GM21576 (cell line): ENCODE measurements around the gene CCR5.
"Not testable (repeated sequence)": the region's sequence is repeated elsewhere in the genome, so short reads cannot be mapped to it uniquely, and the experiment has no call there.

Experiments
- ATAC-seq: cut with Tn5 transposase; IDR thresholded peaks from one replicate; pipeline ENCODE4 v1.9.1; 2021; ENCODE audit warnings: mild to moderate bottlenecking, moderate library complexity; ENCODE audit not compliant: unreplicated experiment

The CCR5 gene

DNA sequence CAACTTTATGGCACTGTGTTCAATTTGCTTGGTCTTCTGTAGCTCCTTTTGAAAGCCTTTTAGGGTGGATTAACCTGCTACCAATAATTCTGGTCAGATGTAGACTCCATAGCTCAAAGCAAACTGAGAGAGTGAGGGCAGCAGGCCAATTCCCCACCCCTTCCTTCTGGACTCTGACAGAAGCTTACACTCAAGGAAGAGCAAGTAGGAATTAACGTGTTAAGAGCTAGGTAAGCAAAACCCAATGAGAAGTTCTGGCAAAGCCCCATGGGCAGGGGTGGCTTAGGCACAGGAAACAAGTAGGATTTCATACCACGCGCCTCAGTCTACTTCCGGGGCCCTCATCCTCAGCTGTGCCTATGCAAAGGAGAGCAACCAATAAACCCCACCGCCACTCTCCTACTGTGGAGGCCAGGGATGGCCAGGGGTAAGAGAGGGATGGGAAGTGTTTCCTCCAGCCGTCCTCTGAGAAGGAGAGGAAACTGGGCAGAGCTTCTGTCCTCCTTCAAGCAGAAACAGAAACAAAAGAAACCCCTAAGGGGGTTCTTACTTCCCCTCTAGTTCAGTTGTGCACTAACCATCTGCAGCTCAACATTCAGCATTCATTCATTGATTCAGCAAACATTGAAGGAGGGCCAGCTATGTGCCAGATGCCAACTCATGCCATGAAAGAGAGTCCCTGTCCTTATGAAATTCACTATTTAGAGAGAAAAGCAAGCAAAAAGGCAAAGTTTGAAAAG is 12.6 kb downstream of the CCR5 start:
- no peak for ATAC-seq

DNA sequence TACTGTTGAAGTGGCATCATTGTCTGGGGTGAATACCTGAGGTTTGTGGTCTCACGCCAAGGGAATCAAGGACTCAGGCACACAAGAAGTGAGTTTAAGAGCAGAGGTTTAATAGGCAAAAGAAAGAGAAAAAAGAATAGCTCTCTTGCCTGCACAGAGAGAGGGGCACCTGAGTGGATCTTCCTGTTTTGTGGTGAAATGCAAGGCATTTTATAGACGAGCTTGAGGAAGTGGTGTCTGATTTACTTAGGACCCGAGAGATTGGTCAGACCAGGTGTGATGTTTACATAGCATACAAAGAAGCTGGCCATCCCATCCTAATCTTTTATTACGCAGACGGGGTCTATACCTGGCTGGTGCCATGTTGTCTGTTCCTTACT is 13.2 kb downstream of the CCR5 start:
- no peak for ATAC-seq

DNA sequence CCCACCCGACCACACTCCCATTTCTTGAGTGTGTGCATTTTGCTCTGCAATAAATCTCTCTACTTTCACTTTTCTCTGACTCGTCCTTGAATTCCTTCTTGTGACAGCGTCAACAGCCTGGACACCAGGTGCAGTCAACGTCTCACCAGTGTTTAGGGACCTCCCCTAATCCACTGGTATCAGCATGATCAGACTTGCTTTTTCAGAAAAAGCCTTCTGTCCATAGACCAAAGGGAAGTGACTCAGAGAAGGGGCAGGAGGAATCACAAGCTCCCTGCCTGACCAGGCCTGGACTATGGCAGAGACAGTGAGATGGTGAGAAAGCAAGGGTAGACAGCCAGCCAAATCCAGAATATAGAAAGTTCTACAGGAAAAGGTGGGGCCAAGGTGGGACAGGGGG is 15.5 kb downstream of the CCR5 start:
- no peak for ATAC-seq

DNA sequence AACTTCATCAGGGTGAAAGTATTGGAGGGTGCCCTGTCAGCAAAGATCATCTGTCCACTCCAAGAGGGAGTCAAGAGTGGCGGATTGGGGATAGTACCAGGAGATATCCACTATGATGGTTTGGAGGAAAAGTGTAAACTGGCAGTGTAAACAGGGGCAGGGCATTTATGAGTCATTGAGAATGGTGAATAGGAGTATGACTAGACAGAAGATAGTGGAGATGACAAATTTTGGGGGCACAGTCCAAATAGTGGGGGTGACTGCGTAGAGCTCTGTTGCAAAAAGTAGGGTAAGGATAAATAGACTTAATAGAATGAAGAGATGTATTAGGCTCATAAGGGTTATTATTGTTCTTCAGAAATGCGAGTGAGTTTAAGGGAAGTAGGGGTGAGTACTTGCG is 18.1 kb downstream of the CCR5 start:
- ATAC-seq: not testable (repeated sequence)

DNA sequence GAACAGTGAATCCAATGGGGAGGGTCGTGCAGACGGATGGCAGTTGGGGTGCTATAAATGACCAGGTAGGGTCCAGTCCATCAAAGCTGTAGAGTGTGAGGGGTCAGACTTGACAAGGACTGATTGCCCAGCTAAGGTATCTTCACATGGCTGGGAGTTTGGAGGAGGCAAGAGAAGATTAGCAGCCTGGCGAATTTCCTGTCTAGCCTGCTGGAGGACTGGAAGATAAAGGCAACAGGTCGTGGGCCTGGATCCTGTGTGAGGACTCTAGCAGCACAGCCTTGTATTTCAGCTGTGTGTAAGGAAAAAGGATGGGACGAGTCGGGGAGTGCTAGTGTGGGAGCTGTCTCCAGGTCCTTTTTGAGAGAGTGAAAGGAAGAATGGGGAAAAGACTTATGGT is 18.6 kb downstream of the CCR5 start:
- ATAC-seq: no peak

DNA sequence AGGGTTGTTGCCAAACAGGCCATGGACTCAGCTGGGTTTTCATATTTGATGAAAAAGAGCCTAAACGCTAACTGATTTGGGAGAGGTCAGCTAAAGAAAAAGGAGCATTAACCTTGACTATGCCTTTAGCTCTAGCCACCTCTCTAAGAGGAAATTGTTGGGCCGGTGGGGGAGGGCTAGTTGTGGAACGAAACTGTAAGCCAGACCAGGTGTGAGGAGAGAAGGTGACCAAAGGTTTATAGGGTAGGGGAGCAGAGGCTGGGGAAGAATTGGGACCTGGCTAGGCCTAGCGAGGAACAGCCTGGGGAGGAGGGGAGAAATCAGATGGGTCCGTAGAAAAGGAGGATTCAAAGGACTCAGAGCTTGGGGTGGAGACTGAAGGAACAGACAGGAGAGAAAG is 20.8 kb downstream of the CCR5 start:
- not testable (repeated sequence) for ATAC-seq

DNA sequence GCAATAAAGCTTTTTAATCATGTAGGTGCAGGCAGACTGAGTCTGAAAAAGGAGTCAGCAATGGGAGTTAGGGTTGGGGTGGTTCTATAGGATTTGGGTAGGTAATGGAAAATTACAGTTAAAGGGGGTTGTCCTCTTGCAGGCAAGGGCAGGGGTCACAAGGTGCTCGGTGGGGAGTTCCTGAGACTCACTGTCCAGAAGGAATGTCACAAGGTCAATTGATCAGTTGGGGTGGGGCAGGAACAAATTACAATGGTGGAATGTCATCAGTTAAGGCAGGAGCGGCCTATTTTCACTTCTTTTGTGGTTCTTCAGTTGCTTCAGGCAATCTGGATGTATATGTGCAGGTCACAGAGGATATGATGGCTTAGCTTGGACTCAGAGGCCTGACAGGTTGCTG is 22.3 kb downstream of the CCR5 start:
- ATAC-seq: no peak

DNA sequence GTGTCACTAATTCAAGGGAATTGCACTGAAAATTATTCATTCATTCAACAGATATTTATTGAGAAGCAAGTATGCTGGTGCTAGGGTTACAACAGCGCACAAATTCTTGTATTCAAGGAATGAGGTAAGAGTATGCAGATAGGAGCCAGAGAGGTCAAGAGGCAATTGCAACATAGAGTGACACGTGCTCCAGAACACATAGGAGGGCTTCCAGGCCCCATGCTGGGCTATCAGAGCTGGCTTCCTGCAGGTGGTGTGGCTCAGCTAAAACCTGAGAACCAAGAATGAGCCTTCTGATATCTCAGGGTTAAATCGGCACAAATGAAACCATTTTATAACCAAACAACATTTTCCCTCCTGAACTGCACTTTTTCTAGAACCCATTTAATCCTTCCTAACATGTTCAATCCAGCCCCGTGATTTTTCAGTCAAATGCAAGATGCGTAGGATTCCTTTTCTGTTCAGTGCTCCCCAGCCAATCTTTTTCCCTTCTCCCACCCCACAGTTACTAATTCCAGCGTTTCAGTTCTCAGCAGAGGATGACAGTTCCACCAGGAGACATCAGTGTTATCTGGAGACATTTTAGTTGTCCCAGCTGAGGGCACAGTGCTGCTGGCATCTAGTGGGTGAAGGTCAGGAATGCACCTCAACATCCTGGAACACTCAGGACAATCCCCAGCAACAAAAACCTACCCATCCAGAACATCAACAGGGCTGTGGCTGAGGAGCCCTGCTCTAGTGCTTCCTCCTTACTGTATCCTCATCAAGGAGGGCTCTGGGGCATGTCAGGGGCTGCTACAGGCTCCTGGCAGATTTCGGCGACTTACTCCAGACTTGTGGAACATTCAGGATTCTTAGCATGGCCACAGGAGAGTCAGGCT is 23.0 kb downstream of the CCR5 start:
- no peak for ATAC-seq

DNA sequence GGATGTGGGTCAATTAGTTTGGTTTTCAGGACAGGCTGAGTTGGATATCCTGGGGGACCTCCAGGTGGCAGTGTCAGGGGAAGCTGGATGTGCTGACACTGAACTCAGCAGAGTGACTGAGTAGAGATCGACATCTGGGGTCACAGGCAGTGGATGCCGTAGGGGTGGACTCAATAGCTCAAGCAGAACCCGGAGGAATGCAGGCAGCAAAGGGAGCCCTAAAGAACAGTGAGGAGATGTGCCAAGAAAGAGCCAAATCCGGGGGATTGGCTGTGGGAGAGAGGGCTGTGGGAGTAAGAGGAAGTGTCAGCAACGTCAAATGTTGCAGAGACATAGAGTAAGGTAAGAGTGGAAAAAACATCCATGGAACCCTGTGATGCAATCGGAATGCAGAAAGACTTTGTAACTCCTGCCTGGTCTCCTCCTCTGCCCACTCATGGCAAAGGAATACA is 24.5 kb downstream of the CCR5 start:
- ATAC-seq: no peak

DNA sequence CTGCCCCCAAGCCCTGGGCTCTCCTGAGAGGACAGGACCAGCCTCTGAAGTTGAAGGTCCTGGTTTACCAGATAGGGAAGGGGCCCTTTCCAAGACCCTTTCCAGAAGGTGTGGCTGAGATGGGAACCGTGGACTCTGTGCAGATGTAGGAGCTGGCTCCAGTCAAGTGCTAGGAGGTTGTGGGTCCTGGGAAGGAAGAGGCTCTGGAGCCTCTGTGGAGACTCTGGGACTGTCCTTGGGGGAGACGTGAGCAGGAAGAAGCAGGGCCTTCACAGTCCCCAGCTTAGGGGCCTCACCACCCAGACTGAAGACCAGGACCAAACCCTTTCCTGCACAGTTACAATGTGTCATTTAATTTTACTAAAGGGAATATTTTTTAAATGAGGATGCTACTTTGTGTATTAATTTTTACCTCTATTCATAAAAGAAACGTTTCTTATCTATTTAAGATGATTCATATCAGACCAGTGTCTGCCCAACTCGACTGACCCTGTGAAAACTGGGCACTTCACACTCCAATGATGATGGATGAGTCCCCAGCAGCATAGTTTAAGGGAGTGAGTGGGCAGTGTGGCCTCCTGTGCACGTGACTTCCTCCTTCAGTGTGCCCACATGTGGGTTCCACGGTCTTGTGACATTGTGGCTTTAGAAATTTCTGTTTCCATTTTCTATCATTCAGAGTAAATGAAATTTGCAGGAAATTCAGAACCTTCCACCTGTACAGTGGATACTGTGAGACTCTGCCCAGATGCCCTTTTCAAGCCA is 25.2 kb downstream of the CCR5 start:
- no peak for ATAC-seq

DNA sequence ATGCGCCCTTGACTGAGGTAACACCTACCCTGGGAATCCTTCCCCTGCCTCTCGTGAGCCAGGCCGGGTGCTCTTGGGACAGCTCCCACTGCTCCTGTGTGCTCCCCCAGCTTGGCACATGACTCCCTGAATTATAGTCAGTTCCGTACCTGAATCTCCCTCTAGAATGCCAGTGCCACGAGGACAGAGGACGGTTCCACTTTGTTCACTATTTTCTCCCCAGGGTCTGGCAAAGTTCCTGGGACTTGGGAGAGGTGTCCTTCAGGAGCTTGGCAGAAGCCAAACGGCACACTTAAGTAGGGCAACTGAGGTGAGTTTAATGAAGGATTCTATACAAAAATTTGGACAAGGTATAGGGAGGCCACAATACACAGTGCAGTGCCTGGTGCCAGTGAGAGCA is 26.4 kb downstream of the CCR5 start:
- no peak for ATAC-seq

DNA sequence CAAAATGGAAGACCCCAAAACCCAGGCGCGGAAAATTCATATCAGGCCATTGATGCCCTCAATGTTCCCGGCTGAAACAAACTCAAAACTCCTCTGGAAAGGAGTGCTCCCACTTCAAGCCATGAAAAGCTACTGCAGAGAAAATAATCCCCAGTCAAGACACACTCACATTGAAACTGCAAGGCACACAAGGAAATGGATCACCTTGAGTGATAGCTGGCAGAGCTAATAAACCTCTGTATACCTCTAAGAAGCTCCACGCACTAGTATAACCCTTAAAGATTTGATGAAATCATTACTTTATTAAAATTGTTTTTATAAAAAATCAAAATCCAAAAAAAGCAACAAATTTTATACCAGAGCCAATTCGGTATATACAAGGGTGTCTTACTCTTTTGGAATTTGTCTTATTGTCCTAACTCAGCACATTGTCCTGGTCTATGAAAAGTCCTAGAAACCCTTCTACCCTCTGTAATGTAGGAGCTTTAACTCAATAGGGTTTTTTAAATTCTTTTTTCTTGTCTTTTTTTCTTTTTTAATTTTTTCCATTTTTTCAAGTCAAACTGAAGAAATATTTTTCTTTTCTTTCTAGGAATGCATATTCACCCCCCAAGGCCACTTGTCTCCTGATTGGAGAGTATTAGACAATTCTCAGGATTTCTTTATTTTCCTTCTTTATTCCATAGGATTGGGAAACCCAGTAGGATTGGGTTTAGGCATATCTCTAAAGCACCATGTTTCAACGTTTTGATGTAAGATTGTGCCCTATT is 27.6 kb downstream of the CCR5 start:
- no peak for ATAC-seq

DNA sequence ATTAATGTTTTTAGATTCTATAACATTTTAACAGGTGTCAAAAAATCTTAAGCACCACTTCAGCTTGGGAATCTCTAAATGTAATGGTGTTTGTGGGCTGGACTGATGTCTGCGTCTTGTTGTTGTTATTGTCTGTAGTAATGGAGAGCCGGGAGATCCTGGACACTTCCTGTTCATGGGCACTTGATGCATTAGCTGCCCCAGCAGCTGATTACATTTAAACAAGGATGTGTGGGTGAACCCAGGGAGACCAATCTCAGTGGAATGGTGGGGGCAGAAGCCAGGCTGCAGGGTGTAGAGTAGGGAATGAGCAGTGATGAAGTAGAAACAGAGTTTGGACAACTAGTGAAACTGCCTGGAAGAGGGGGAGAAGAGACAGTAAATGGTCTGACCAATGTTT is 28.4 kb downstream of the CCR5 start:
- ATAC-seq: no peak

DNA sequence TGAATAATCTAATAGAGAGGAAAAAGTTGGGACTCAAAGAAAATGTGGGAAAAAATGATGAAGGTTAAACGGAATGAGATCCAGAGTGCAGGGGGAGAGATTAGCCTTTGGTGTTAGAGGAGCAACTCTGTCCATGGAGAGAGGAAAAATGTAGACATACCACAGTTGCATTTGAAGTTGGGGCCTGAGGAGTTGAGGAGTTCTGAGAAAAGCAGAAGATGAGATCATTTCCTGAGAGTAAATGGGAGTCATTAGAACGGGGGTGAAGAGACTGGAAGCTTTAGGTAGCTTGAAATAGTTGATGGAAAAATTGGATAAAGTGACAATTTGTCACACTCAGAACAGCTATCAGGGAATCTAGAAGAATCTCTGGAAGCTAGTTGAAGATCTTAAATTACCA is 28.8 kb downstream of the CCR5 start:
- ATAC-seq: no peak

DNA sequence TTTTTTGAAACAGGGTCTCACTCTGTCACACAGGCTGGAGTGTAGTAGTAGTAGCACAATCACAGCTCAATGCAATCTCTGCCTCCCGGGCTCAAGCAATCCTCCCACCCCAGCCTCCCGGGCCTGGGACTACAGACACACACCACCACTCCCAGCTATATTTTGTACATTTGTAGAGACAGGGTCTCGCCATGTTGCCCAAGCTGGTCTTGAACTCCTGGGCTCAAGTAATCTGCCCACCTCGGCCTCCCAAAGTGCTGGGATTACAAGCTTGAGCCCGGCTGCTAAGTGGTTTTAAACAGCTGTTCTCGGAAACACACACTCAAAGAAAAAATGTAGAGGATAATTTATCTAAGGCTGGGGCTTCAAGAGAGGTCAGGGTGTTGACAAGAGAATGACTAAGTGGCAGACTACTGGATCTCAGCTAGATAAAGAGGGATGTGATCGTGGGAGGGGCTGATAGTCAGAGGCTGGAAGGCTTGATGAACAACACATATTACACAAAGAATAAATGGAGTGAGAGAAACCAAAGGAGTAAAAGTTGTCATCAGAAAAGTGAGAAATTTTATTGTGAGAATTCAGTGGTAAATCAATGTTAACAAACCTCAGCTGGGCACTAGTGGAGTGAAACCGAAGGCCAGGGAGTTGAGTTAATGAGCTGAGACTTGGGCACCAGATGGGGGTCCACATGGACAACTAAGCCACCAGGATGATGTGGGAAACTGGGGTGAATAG is 29.4 kb downstream of the CCR5 start:
- no peak for ATAC-seq

DNA sequence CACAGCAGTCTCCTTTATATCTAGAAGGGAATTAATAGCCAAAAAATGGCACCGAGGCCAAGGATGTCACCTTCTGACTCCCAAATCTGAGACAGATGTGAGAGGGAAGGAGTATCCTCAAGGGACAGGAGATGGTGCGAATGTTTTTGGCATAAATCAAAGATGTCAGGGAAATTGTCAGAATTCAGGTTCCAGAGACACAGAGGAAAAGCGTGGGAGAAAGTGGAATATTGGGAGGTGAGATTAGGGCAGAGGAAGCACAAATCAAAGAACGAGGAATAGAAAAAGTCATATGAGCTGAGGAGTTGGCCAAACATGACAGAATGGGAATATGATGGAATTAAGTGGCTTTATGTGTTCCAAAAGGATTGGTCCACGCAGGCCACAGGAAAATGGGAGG is 30.1 kb downstream of the CCR5 start:
- ATAC-seq: no peak

DNA sequence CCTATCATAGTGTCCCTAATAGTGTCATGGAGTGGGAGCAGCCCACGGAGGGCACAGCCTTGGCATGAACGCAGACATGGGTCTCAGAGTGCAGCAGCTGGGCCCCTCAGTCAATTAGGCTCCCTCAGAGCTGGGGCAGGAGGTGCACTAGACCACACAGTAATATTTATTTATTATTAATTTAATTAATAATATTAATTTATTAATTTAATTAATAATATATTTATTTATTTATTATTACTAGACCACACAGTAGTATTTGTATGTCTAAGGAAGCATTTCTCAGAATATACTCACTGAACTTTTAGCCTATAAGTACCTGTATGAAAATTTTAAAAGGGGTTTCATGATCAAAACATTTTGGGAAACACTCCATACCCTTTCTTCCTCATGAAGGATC is 30.8 kb downstream of the CCR5 start:
- no peak for ATAC-seq

DNA sequence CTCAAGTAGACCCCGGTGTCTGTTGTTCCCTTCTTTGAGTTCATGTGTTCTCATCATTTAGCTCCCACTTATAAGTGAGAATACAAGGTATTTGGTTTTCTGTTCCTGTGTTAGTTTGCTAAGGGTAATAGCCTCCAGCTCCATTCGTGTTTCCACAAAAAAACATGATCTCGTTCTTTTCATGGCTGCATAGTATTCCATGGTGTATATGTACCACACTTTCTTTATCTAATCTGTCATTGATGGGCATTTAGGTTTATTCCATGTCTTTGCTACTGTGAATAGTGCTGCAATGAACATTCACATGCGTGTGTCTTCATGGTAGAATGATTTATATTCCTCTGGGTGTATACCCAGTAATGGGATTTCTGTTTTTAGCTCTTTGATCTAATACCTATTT is 32.2 kb downstream of the CCR5 start:
- not testable (repeated sequence) for ATAC-seq

DNA sequence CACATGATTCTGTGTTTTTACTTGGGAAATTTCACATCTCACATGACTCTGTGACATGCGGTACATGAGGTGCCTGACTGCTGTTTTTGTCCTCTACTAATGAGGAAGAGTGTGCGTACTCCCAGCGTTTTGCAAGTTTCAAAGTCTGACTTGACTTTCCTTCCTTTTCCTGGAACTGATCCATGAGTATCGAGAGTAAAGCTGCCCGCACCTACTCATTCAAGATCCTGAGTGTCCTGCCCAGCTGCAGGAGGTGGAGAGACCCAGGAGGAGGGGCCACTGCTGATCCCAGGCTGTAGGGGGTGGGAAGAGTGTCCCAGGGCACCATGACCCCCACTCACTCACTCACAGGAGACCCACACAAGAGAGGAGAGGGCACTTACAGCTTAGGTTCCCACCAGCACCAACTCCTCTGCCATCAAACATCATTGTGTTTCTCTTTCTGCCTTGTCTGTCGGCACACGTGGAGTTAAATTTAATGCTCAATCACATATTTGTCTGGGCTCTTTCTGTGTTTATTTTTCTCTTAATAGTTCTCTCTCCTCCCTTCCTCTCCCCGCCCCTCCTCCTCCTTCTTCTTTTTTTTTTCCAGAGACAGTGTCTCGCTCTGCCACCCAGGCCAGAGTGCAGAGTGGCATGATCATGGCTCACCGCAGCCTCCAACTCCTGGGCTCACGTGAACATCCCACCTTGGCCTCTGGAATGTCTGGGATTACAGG is 34.7 kb downstream of the CCR5 start:
- ATAC-seq: no peak

DNA sequence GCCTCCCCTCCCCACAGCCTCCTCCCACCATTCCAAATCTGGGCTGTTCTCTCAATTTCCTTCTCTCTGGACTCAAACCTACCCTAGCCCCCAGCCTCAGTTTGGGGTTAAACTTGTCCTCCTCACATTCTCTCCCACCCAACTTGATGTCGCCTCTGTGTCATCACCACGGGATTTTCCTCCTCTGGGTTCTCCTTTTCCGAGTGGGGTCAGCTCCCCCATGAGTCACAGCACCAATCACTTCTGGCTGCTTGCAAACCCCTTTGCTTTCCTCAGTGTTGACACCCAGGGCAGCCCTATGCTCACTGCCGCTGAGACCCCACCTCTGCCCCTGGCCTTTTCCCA is 35.7 kb downstream of the CCR5 start:
- no peak for ATAC-seq
